Neutrophil (primary cell): Measurements from ENCODE around the gene DAZAP1.

Experiments
- H3K27ac ChIP-seq: fragments of 200-600 bp; sonication (generic); 2 replicates; pipeline ENCODE4 v1.5.1; 2016; ENCODE audit warnings: mild to moderate bottlenecking, moderate library complexity
- H3K27me3 ChIP-seq: fragments of 200-600 bp; sonication (generic); 2 replicates; pipeline ENCODE4 v1.6.0; 2016; ENCODE audit warnings: mild to moderate bottlenecking
- H3K36me3 ChIP-seq: fragments of 200-600 bp; sonication (generic); 2 replicates; pipeline ENCODE4 v1.5.1; 2017
- H3K4me1 ChIP-seq, 2 experiments: fragments of 200-600 bp in 1 of 2; sonication (generic) in 1 of 2; 1 replicate in 1 of 2; 2 replicates in 1 of 2; pipeline versions ENCODE4 v1.5.1 to v1.6.1; 2013 to 2016; ENCODE audit warnings: low read depth in 1 of 2, low read length in 1 of 2, mild to moderate bottlenecking in 1 of 2, moderate library complexity in 1 of 2; ENCODE audit not compliant: control insufficient read depth in 1 of 2, insufficient read depth in 1 of 2
- H3K4me3 ChIP-seq, 2 experiments: fragments of 200-600 bp in 1 of 2; sonication (generic) in 1 of 2; 1 replicate in 1 of 2; 2 replicates in 1 of 2; pipeline ENCODE4 v1.5.1; 2013 to 2016; ENCODE audit warnings: low read depth in 1 of 2, low read length in 1 of 2, mild to moderate bottlenecking in 1 of 2, moderate library complexity in 1 of 2
- H3K9me3 ChIP-seq: fragments of 200-600 bp; sonication (generic); 2 replicates; pipeline ENCODE4 v1.5.1; 2016
- CTCF ChIP-seq: fragments of 200-600 bp; sonication (generic); IDR thresholded peaks from 2 replicates; pipeline ENCODE4 v1.5.1; 2016; ENCODE audit warnings: antibody characterized with exemption

Gene DAZAP1

GRCh38 chr19:1374250-1374577 is 33.2 kb upstream of the DAZAP1 start:
- Histone ChIP-seq H3K36me3 (peaks cover 32% of the 10 kb centered on the region), H3K27me3 (no peaks in the 10 kb centered on the region), H3K4me1 (no peaks in the 10 kb centered on the region), H3K27ac (no peak overlapping the region), H3K4me3 (no peak overlapping the region), H3K9me3 (no peaks in the 10 kb centered on the region)
- no peak for TF ChIP-seq CTCF

- H3K4me1 ChIP-seq = no peaks in the 10 kb centered on the region
- no peak overlapping the region for H3K27ac ChIP-seq
- no peak for TF ChIP-seq CTCF
- no peak overlapping the region for H3K4me3 ChIP-seq
- H3K36me3 ChIP-seq = peaks cover 17% of the 10 kb centered on the region
- H3K27me3 ChIP-seq = peaks cover 11% of the 10 kb centered on the region
- no peaks in the 10 kb centered on the region for H3K9me3 ChIP-seq
Observed at GRCh38 chr19:1376415-1376805, 31.0 kb upstream of the DAZAP1 start.

- no peak overlapping the region for H3K4me3 ChIP-seq
- no peak for TF ChIP-seq CTCF
Observed at GRCh38 chr19:1377176-1377964, 30.0 kb upstream of the DAZAP1 start.

GRCh38 chr19:1377965-1378785 is 29.2 kb upstream of the DAZAP1 start:
- Histone ChIP-seq H3K9me3 (no peaks in the 10 kb centered on the region), H3K4me1 (peaks cover 4 to 5% of the 10 kb centered on the region in 2 experiments), H3K36me3 (peaks cover 7% of the 10 kb centered on the region), H3K27ac (no peak overlapping the region), H3K4me3 (no peak overlapping the region), H3K27me3 (peaks cover 21% of the 10 kb centered on the region)
- no peak for TF ChIP-seq CTCF

More at GRCh38 chr19:1377176-1377964, 30.0 kb upstream of the DAZAP1 start:
- Histone ChIP-seq H3K4me1 (no peaks in the 10 kb centered on the region), H3K9me3 (no peaks in the 10 kb centered on the region), H3K27me3 (peaks cover 21% of the 10 kb centered on the region), H3K36me3 (peaks cover 13% of the 10 kb centered on the region), H3K27ac (no peak overlapping the region)

GRCh38 chr19:1379126-1379905 is 28.1 kb upstream of the DAZAP1 start:
- Histone ChIP-seq H3K4me3 (no peak overlapping the region), H3K36me3 (no peaks in the 10 kb centered on the region), H3K27ac (no peak overlapping the region), H3K4me1 (peaks cover 12 to 17% of the 10 kb centered on the region in 2 experiments), H3K9me3 (no peaks in the 10 kb centered on the region), H3K27me3 (peaks cover 21% of the 10 kb centered on the region)
- no peak for TF ChIP-seq CTCF
